SK-N-MC (cell line): Measurements from ENCODE around the gene PVR.

Experiments
- EZH2 ChIP-seq: fragments of 200-600 bp; sonication (generic); IDR thresholded peaks from one replicate; pipeline ENCODE4 v1.6.1; 2017; ENCODE audit warnings: antibody characterized with exemption
- POLR2AphosphoS5 ChIP-seq: IDR thresholded peaks from 2 replicates; pipeline ENCODE4 v1.6.1; 2012; ENCODE audit warnings: mild to moderate bottlenecking, low read depth, low read length, borderline replicate concordance

- TF ChIP-seq POLR2AphosphoS5 (no peak), EZH2 (no peak)
Measured at GRCh38 chr19:44704982-44705381, 61.3 kb downstream of the PVR start.
